Cerebellar cortex (tissue), 1 donor: ENCODE results near the gene CLEC2D.
"Not testable (repeated sequence)": the region's sequence is repeated elsewhere in the genome, so short reads cannot be mapped to it uniquely, and the experiment has no call there.

Experiments used
- DNase-seq: peaks from one replicate; pipeline ENCODE4 v3.0.0-alpha.2; 2015; ENCODE audit warnings: low spot score

Gene CLEC2D, protein sequence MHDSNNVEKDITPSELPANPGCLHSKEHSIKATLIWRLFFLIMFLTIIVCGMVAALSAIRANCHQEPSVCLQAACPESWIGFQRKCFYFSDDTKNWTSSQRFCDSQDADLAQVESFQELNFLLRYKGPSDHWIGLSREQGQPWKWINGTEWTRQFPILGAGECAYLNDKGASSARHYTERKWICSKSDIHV

DNA sequence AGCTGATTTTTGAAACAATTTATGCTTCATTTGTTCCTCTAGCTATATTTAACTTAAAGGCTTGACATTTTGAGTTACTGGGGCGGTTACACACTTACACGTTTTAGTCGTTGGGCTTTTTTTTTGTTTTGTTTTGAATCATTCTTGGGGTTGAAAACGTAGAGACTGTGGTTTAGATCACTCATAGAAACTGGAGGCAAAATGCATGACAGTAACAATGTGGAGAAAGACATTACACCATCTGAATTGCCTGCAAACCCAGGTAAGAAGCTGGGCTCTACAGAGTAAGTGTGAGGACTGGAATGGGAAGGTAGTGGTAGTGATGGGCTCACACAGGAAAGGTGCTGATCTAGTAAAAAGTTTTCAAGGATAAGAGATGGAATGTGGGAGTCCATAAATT lies at the start of gene CLEC2D:
CLEC2D (plus strand) TSS at position 180 of the 400 bp plus-strand sequence; CDS start at position 202, 22 bp downstream.
- DNase-seq, result no peak

- no peak for DNase-seq
Observed at GRCh38 chr12:9625019-9625418, 44.5 kb upstream of the CLEC2D start.

DNA sequence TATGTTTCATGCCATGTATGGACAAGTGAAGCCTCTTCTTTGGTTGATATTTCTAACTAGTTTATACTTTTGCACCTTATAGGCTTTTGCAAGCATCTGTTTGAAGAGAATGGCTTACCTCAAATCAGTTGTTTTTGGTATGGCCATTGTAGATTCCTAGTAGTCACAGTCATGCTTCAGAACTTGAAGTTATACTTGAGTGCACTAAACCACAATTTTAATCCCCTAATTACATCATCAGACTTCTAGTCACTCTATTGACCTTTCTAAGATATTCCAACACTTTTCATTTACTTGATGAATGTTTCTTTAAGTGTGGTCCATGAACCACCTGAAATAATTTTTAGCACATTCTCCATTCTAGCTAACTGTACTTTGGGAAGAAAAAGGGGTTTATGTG lies 43.2 kb upstream of the CLEC2D start:
- DNase-seq, result no peak

DNA sequence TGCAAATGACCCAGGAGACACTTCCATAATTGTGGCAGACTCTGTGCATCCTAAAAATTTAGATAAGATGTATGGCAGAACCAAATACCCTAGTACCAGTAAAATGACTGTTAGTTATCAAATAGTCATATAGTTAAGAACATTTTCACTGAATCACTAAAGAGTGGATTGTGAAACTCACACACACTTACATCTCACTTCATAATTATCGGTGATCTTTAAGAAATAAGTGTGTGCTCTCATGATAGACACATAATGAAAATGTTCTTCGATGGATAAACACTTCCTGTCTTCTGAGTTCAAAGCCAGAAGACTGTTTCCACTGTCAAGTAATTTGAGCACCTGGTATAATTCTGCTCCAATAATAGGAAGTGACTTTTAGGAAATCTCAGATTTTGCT lies 42.7 kb upstream of the CLEC2D start:
- DNase-seq, result no peak

DNA sequence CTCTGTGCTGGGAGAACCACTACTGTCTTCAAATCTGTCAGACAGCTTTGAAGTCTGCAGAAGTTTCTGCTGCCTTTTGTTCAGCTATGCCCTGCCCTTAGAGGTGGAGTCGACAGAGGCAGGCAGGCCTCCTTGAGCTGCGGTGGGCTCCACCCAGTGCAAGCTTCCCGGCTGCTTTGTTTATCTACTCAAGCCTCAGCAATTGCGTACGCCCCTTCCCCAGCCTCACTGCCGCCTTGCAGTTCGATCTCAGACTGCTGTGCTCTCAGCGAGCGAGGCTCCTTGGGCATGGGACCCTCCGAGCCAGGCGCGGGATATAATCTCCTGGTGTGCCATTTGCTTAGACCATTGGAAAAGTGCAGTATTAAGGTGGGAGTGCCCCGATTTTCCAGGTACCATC lies 36.7 kb upstream of the CLEC2D start:
- DNase-seq, result no peak

DNA sequence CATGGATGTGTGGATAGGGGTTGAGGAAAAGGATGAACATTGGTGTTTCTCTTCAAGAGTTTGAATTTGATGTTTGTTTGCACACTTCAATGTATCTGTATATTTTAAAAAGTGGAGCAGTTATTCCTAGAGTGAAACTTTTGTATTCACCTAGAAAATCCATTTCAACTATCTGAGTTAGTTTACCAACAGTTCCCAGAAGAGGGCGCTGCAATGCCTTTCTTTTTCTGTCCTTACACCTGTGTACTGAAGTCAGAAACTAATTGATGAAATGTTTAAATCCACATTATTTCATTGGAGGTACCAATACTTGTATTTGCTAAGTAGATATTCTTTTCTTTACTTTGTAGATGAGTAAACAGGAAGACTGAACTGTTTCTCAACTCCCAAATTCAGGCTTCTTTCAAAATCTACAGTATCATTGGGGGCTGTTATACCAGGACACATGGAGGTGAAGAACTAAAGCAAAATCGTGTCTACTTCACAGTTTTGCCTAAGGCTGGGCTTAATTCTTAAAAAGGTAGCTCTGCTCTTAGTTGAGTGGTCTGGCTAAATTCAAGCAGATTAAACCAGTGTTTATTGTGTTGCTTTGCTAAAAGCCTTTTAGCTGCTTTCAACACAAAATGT lies 35.2 kb upstream of the CLEC2D start:
- DNase-seq, result peak; percentile 34

GRCh38 chr12:9634969-9635754 lies 34.4 kb upstream of the CLEC2D start:
- DNase-seq, result no peak

DNA sequence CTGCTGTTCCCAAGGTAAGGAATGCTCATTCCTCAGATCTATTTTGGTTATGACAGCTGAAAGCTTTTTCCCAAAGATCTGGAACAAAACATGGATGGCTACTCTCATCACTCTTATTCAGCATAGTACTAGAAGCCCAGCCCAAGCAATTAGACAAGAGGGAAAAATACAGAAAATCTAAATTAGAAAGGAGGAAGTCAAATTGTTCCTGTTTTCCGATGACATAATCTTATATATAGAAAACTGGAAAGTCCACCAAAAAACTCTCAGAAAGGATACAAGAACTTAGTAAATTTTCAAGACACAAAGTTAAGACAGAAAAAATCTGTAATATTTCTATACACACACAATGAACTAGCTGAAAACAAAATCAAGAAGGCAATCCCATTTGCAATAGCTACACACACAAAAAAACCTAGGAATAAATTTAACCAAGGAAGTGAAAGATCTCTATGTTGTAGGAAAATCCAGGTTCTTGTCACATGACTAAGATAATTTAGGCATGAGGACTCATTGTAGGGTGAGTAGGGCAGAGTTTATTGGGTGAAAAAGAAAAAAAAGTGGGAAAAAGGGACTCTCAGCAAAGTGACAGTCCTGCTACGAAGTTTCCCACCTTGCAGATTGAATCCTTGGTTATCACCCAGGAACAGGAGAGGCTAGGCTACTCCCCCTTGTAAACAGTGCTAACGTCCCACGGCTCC lies 33.2 kb upstream of the CLEC2D start:
- no peak for DNase-seq

- no peak for DNase-seq
Observed at GRCh38 chr12:9636851-9637206, 32.7 kb upstream of the CLEC2D start.

DNA sequence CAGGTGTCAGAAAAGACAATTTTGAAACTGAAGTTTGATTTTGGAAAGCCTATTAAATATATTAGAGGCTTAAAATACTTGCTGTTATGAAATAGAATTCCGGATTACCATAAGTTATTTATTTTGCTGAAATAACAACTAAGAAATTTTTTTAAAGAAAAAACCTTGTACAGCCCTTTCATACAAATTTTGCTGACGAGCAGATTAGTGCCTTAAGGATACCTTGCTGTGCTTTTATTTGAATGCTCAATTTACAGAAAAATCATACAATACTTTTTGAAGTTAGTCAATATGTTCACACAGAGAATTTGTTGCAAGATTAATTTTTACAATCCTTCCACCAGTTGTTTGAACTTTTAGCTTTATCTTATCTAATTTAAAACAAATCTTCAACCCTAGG lies 29.5 kb upstream of the CLEC2D start:
- no peak for DNase-seq

- DNase-seq, result no peak
Observed at GRCh38 chr12:9642606-9643265, 26.8 kb upstream of the CLEC2D start.

DNA sequence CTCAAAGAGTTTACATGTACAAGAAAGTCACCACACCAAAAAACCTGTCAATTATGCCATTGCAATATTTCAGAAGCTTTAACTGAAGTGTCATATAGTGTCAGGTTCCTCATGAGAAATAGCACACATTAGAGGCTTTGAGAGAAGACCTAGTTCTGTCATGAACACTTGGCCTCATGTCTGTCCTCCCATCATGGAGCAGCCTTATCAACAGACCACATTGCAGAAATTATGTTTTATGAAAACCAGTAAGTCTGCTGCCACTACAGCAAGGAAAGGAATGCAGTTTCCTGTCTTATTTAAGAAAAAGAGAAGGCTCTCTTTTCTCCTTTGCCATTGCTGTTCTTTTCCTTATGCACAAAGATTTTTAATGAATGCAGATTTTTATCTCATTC lies 26.2 kb upstream of the CLEC2D start:
- DNase-seq, result no peak

DNA sequence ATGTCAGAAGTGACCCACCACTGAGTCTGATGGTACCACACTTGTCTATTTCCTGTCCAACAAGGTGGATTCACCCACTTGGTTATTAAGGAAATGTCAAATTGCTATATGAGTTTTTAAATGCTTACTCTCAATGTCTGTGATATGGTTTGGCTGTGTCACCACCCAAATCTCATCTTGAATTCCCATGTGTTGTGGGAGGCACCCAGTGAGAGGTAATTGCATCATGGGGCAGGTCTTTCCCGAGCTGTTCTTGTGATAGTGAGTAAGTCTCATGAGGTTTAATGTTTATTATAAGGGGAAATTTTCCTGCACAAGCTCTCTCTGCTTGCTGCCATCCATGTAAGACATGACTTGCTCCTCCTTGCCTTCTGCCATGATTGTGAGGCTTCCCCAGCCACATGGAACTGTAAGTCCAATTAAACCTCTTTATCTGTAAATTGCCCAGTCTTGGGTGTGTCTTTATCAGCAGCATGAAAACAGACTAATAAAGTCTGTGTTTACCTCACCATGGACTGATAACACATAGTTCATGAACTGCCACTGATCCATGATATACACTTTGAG lies 24.4 kb upstream of the CLEC2D start:
- not testable (repeated sequence) for DNase-seq

DNA sequence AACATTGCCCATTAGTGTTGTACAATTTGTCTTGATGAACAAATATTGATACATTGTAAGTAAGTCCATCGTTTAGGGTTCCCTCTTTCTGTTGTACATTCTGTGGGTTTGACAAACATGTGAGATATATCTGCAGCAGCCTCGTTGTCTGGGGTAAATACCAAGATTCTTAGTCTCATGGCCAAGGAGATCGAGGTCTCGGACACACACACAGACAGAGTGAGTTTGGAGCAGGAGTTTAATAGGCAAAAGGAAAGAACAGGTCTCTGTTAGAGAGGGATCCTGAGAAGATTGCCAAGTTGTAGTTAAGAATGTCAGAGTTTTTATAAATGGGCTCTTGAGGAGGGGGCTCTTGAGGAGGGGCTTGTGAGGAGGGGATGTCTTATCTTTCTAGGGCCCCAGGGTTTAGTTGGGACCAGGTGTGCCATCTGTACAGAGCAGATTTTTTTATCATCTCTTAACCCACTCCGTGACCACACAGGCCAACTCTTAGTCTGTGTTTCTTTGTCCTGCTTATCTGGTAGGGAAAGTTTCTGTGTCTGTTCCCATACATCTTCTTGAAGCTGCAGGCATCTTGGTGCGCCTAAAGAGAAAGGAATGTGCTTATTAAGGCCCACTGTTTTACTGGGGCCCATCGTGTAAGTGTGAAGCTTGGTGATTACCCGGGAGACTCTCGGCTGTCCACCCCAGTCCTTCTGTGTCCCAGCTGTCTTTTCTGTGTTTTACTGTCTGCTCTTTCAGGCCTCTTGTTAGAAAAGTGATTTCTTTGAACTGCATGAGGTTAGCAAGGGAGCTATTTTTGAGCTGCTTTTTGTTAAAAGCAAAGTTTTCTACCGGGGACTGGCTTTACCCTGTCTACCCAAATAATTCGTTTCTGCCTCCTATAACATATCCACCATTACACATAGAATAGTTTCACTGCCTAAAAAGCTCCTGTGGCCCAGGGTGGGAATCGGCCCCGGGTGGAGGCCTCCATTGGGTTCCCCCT lies 22.4 kb upstream of the CLEC2D start:
- DNase-seq, result peak; percentile 5

- peak; percentile 70 for DNase-seq
Observed at GRCh38 chr12:9647825-9648700, 21.4 kb upstream of the CLEC2D start.

- no peak for DNase-seq
Observed at GRCh38 chr12:9648701-9649531, 20.6 kb upstream of the CLEC2D start.

- DNase-seq, result no peak
Observed at GRCh38 chr12:9649532-9649940, 20.0 kb upstream of the CLEC2D start.

DNA sequence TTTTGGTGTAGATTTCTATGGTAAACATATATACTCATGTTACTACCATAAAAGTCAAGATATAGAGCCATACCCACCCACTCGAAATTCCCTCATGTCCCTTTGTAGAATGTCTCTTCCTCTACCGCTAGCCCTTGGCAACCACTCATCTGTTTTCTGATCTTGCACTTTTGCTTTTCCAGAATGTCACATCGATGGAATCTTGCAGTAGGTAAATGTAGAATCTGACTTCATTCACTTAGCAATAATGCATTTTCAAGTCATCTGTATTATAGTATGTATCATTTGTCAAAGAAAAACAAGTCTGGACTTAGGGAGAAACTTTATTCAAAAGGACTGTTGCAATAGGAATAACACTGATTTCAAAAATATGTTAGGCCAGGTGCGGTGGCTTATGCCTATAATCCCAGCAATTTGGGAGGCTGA lies 19.3 kb upstream of the CLEC2D start:
- DNase-seq, result no peak

DNA sequence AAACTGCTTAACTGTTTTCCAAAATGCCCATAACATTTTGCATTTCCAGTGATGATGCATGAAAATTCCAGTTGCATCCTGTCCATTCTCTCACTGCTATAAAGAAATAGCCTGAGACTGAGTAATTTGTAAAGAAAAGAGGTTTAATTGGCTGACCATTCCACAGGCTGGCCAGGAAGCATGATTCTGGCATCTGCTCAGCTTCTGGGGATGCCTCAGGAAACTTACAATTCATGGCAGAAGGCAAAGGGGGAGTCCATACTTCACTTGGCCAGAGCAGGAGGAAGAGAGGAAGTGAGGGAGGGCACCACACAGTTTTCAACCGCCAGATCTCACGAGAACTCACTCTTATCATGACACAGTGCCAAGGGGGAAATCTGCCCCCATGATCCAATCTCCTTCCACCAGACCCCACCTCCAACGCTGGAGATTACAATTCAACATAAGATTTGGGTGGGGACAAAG lies 18.2 kb upstream of the CLEC2D start:
- DNase-seq, result no peak
